Measurements from ENCODE around the gene PPARG.
"Not testable (repeated sequence)": the region's sequence is repeated elsewhere in the genome, so short reads cannot be mapped to it uniquely, and the experiment has no call there.

The PPARG gene

DNA sequence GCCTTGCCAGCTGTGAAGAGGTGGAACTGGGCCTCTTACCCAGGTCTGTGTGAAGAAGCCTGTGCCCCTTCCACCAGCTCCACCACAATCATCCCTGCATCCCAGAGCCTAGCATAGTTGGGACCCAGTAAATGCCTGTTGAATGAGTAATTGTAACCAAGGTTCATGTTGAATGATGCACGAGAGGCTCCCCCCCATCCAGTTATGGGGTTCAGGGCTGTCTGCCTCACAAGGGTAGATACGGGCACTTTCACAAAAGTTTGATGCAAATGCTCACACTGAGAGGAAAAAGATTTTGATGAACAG lies 165.9 kb downstream of the PPARG start:
- Histone ChIP-seq H3K27me3 (ENCODE audit: insufficient read depth, poor library complexity, severe bottlenecking) (no peaks in the 10 kb centered on the region), H3K27ac (ENCODE audit: poor library complexity, severe bottlenecking) (peak overlapping the region; percentile 5), H3K4me3 (ENCODE audit: severe bottlenecking) (no peak overlapping the region), H3K9me3 (ENCODE audit: severe bottlenecking) (no peaks in the 10 kb centered on the region), H3K4me1 (ENCODE audit: insufficient read depth, poor library complexity, severe bottlenecking) (peaks cover 12% of the 10 kb centered on the region), H3K36me3 (ENCODE audit: low read depth) (no peaks in the 10 kb centered on the region)
- DNase-seq (ENCODE audit: low spot score) (no peak), ATAC-seq (ENCODE audit: low read depth) (peak; percentile 49)
- TF ChIP-seq CTCF (IDR thresholded peaks at IDR 0.05; ENCODE audit: poor library complexity, severe bottlenecking): no peak

- no peak for ATAC-seq (ENCODE audit: low read depth)
- Histone ChIP-seq H3K4me1 (ENCODE audit: insufficient read depth, poor library complexity, severe bottlenecking) (peaks cover 12% of the 10 kb centered on the region), H3K36me3 (ENCODE audit: low read depth) (no peaks in the 10 kb centered on the region), H3K9me3 (ENCODE audit: severe bottlenecking) (no peaks in the 10 kb centered on the region), H3K27ac (ENCODE audit: poor library complexity, severe bottlenecking) (no peak overlapping the region), H3K4me3 (ENCODE audit: severe bottlenecking) (no peak overlapping the region), H3K27me3 (ENCODE audit: insufficient read depth, poor library complexity, severe bottlenecking) (no peaks in the 10 kb centered on the region)
- DNase-seq (ENCODE audit: low spot score): no peak
- TF ChIP-seq CTCF (IDR thresholded peaks at IDR 0.05; ENCODE audit: poor library complexity, severe bottlenecking): no peak
These were observed 166.9 kb downstream of the PPARG start for GRCh38 chr3:12455740-12456139.

DNA sequence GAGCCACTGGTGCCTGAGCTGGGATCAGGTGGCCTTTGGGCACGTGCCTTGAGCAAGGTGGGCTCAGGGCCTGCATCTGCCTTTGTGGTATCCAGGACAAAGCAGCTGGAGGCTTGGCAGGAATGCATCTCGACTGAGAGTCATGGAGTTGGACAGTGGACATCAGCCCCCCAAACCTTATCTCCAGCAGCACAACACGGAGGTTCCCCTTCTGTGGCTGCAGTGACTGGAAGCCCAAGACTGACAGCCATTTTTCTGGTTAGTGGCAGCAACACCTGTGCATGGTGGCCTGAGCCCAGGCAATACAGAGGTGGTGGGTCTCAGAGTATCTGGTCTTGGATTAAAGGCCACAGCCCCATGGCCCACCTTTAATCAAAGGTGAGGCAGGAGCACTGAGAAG lies 167.6 kb downstream of the PPARG start:
- Histone ChIP-seq H3K4me3 (ENCODE audit: severe bottlenecking) (no peak overlapping the region), H3K27ac (ENCODE audit: poor library complexity, severe bottlenecking) (no peak overlapping the region), H3K9me3 (ENCODE audit: severe bottlenecking) (no peaks in the 10 kb centered on the region), H3K36me3 (ENCODE audit: low read depth) (no peaks in the 10 kb centered on the region), H3K4me1 (ENCODE audit: insufficient read depth, poor library complexity, severe bottlenecking) (peaks cover 12% of the 10 kb centered on the region), H3K27me3 (ENCODE audit: insufficient read depth, poor library complexity, severe bottlenecking) (no peaks in the 10 kb centered on the region)
- TF ChIP-seq CTCF (IDR thresholded peaks at IDR 0.05; ENCODE audit: poor library complexity, severe bottlenecking): no peak
- DNase-seq (ENCODE audit: low spot score) (no peak), ATAC-seq (ENCODE audit: low read depth) (no peak)

GRCh38 chr3:12457380-12457779 lies 168.5 kb downstream of the PPARG start:
- ATAC-seq (ENCODE audit: low read depth); H3K9me3 ChIP-seq (ENCODE audit: severe bottlenecking); H3K4me3 ChIP-seq (ENCODE audit: severe bottlenecking); H3K36me3 ChIP-seq (ENCODE audit: low read depth); DNase-seq (ENCODE audit: low spot score); H3K27ac ChIP-seq (ENCODE audit: poor library complexity, severe bottlenecking); H3K27me3 ChIP-seq (ENCODE audit: insufficient read depth, poor library complexity, severe bottlenecking): not testable (repeated sequence)
- peaks cover 12% of the 10 kb centered on the region for H3K4me1 ChIP-seq (ENCODE audit: insufficient read depth, poor library complexity, severe bottlenecking)

- Histone ChIP-seq H3K36me3 (ENCODE audit: low read depth) (no peaks in the 10 kb centered on the region), H3K9me3 (ENCODE audit: severe bottlenecking) (no peaks in the 10 kb centered on the region), H3K27ac (ENCODE audit: poor library complexity, severe bottlenecking) (no peak overlapping the region), H3K4me1 (ENCODE audit: insufficient read depth, poor library complexity, severe bottlenecking) (peaks cover 11% of the 10 kb centered on the region), H3K27me3 (ENCODE audit: insufficient read depth, poor library complexity, severe bottlenecking) (no peaks in the 10 kb centered on the region), H3K4me3 (ENCODE audit: severe bottlenecking) (no peak overlapping the region)
- DNase-seq (ENCODE audit: low spot score): no peak
- no peak for TF ChIP-seq CTCF (IDR thresholded peaks at IDR 0.05; ENCODE audit: poor library complexity, severe bottlenecking)
- no peak for ATAC-seq (ENCODE audit: low read depth)
These were observed 170.0 kb downstream of the PPARG start for GRCh38 chr3:12458901-12459300.

All from RWPE2 (cell line).